ENCODE data around the gene SLC26A1.

DNA sequence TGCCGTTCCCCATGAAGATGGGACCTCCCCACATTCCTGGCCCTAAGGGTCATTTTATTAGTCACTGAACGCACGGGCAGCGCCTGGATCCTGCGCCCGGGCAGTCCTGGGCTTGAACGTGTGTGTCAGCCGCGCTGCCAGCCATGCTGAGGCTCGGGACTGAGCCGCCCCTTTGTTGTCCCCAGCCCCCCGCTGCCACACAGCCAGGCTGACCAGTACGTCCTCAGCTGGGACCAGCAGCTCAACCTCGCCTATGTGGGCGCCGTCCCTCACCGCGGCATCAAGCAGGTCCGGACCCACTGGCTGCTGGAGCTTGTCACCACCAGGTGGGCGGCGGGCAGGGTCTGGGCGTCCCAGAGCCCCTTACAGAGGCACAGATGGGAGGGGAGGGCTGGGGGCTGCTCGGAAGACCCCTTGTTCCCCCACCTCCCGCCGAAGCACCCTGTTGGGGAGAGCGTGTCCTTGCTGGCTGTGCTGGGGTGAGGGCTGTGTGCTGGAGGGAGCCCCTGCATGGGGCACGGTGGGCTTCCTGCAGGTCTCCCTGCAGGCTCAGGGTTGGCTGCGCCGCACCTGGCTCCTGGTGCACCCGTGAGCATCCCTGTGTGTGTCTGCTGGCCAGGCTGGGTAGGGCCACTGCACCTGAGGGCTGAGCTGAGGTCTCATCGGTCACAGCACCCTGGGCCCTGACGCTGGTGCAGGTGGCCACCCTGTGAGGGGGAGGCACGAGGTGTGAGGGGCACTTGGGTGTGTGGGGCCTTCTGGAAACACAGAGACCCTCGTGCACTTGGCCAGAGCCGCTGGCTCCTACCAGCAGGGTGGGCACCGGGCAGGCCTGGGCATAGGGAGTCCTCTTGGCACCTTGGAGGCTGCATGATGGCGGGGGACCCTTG lies 5.3 kb downstream of the SLC26A1 start:
- TF ChIP-seq, protein P1, sequence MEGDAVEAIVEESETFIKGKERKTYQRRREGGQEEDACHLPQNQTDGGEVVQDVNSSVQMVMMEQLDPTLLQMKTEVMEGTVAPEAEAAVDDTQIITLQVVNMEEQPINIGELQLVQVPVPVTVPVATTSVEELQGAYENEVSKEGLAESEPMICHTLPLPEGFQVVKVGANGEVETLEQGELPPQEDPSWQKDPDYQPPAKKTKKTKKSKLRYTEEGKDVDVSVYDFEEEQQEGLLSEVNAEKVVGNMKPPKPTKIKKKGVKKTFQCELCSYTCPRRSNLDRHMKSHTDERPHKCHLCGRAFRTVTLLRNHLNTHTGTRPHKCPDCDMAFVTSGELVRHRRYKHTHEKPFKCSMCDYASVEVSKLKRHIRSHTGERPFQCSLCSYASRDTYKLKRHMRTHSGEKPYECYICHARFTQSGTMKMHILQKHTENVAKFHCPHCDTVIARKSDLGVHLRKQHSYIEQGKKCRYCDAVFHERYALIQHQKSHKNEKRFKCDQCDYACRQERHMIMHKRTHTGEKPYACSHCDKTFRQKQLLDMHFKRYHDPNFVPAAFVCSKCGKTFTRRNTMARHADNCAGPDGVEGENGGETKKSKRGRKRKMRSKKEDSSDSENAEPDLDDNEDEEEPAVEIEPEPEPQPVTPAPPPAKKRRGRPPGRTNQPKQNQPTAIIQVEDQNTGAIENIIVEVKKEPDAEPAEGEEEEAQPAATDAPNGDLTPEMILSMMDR (IDR thresholded peaks at IDR 0.05), result no peak
- peak in 1 of 3 donors; percentile 11 for TF ChIP-seq POLR2A (IDR thresholded peaks at IDR 0.05)

All from body of pancreas (tissue), 4 donors.